Astrocyte of the cerebellum (primary cell): Measurements from ENCODE around the gene TPST1.

ENCODE experiments used
- DNase-seq: peaks from one replicate; pipeline ENCODE4 v3.0.0-alpha.2; 2011; ENCODE audit warnings: low read depth
- H3K4me3 ChIP-seq: 2 replicates; pipeline ENCODE4 v1.5.1; 2011; ENCODE audit warnings: mild to moderate bottlenecking, low read depth, low read length, moderate library complexity
- CTCF ChIP-seq: IDR thresholded peaks from 2 replicates; pipeline ENCODE4 v1.5.1; 2012; ENCODE audit warnings: low read length, low read depth, moderate library complexity, mild to moderate bottlenecking; ENCODE audit errors: missing control alignments
- in situ Hi-C: cut with HindIII; loops from 2 replicates; pipeline ENCODE4 v1.10.0; 2017; ENCODE audit warnings: low sequenced_read_pairs

Gene TPST1

DNA sequence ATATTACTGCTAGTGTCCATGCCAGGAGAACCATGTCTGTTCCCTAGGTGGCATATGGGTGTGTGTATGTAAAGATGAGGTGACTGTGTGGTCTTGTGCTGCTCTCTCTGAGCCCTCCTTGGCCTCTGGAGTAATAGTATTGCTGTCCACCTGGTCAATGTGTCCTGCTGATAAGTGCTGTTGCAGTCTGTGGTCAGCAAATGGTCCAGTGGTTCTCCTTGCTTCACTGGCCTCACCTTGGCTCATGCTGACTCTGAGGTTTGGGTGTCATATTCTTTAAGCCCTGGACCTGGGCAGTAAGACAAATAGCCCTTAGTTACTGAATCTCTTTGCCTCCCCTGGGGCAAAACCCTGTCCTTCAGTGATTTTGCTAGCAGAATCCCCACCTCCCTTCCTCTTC is 56.8 kb downstream of the TPST1 start:
- no peak for TF ChIP-seq CTCF
- no peak for DNase-seq
- H3K4me3 ChIP-seq, result no peak overlapping the region
- in situ Hi-C loops, result no loop called here

DNA sequence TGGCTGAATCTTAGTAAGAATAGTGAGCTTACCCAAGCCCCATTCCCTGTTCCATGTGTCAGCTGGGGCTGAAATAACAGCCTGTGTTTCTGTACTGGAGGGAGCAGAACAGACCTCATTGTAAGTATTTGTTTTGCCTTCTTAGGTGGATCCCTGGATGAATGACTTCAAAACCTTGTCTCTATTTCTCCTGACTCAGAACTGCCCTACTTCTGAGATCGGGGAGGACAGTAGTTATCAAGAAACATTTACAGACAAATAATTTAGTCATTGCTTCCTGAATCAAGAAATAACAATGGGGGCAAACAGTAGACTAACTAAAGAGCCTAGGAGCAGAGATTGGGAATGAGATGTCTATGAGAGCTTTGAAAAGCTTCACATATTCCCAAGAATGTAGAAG is 58.8 kb downstream of the TPST1 start:
- no peak overlapping the region for H3K4me3 ChIP-seq
- no peak for DNase-seq
- in situ Hi-C loops, result no loop called here

GRCh38 chr7:66265566-66265965 is 60.4 kb downstream of the TPST1 start:
- no peak overlapping the region for H3K4me3 ChIP-seq
- no peak for DNase-seq
- in situ Hi-C loops, result no loop called here
- no peak for TF ChIP-seq CTCF

More for the DNA sequence above, 58.8 kb downstream of the TPST1 start:
- no peak for TF ChIP-seq CTCF

GRCh38 chr7:66267249-66267648 is 62.1 kb downstream of the TPST1 start:
- peak; percentile 84 for DNase-seq
- no peak for TF ChIP-seq CTCF
- H3K4me3 ChIP-seq, result no peak overlapping the region
- in situ Hi-C loops, result no loop called here

- in situ Hi-C loops, result no loop called here
- DNase-seq, result no peak
- TF ChIP-seq CTCF, result no peak
- no peak overlapping the region for H3K4me3 ChIP-seq
Measured at GRCh38 chr7:66269978-66270377, 64.8 kb downstream of the TPST1 start.

DNA sequence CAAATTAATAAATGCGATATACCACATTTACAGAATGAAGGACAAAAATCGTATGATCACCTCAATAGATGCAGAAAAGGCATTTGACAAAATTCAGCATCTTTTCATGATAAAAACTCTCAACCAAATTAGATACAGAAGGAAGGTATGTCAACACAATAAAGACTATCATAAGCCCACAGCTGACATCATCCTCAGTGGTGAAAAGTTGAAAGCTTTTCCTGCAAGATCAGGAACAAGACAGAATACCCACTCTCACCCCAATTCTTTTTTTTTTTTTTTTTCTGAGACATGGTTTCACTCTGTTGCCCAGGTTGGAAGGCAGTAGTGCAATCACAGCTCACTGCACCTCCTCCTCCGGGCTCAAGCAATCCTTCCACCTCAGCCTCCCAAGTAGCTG is 67.2 kb downstream of the TPST1 start:
- DNase-seq, result no peak
- TF ChIP-seq CTCF, result no peak
- no peak overlapping the region for H3K4me3 ChIP-seq
- in situ Hi-C loops, result no loop called here

- no peak for TF ChIP-seq CTCF
- no peak overlapping the region for H3K4me3 ChIP-seq
- in situ Hi-C loops, result no loop called here
- no peak for DNase-seq
Measured at GRCh38 chr7:66276363-66276762, 71.2 kb downstream of the TPST1 start.
